COLO668 (cell line): ENCODE data around the gene C5orf63.
A peak's percentile ranks its signal among the peaks of the same experiment; 100 is the strongest.
"Not testable (repeated sequence)": the region's sequence is repeated elsewhere in the genome, so short reads cannot be mapped to it uniquely, and the experiment has no call there.

Source experiments
- DNase-seq: peaks from one replicate; lab custom pipeline; 2025; ENCODE audit not compliant: unreplicated experiment; lab: John Stamatoyannopoulos, UW

C5orf63 gene

GRCh38 chr5:127010362-127010761, 62.9 kb downstream of the C5orf63 start:
- no peak for DNase-seq

GRCh38 chr5:127009784-127010183, 63.5 kb downstream of the C5orf63 start:
- no peak for DNase-seq

- no peak for DNase-seq
Observed at GRCh38 chr5:127008300-127008975, 64.9 kb downstream of the C5orf63 start.

GRCh38 chr5:127007522-127007921, 65.8 kb downstream of the C5orf63 start:
- DNase-seq, result no peak

- no peak for DNase-seq
Observed at GRCh38 chr5:127006744-127007143, 66.6 kb downstream of the C5orf63 start.

- DNase-seq, result not testable (repeated sequence)
Observed at GRCh38 chr5:127005282-127005681, 68.0 kb downstream of the C5orf63 start.

GRCh38 chr5:127004721-127005120, 68.6 kb downstream of the C5orf63 start:
- DNase-seq, result no peak

GRCh38 chr5:127003798-127004495, 69.4 kb downstream of the C5orf63 start:
- DNase-seq, result peak; percentile 71

GRCh38 chr5:127002390-127002789, 70.9 kb downstream of the C5orf63 start:
- DNase-seq, result no peak

GRCh38 chr5:127001621-127002296, 71.5 kb downstream of the C5orf63 start:
- DNase-seq, result no peak
